HG03108 (cell line): Measurements from ENCODE around the gene S1PR1.
"Not testable (repeated sequence)": the region's sequence is repeated elsewhere in the genome, so short reads cannot be mapped to it uniquely, and the experiment has no call there.

Experiments
- ATAC-seq: cut with Tn5 transposase; IDR thresholded peaks from one replicate; pipeline ENCODE4 v1.9.1; 2021; ENCODE audit warnings: moderate library complexity; ENCODE audit not compliant: unreplicated experiment

S1PR1 gene

GRCh38 chr1:101236516-101237228 is at the start of gene S1PR1:
TSS of gene S1PR1 (plus strand) at chr1:101237019. CDS start at chr1:101238985, 1,966 bp downstream.
- ATAC-seq, result peak; percentile 30

- ATAC-seq, result no peak
These were observed 49.5 kb upstream of the S1PR1 start for GRCh38 chr1:101187297-101187696.

GRCh38 chr1:101188331-101188730 is 48.5 kb upstream of the S1PR1 start:
- no peak for ATAC-seq

- not testable (repeated sequence) for ATAC-seq
These were observed 47.9 kb upstream of the S1PR1 start for GRCh38 chr1:101188968-101189367.

GRCh38 chr1:101190441-101190840 is 46.4 kb upstream of the S1PR1 start:
- no peak for ATAC-seq

- no peak for ATAC-seq
These were observed 45.8 kb upstream of the S1PR1 start for GRCh38 chr1:101191049-101191448.

GRCh38 chr1:101193733-101194169 is 43.1 kb upstream of the S1PR1 start:
- ATAC-seq, result no peak

GRCh38 chr1:101194746-101195145 is 42.1 kb upstream of the S1PR1 start:
- ATAC-seq, result no peak

- ATAC-seq, result no peak
These were observed 40.2 kb upstream of the S1PR1 start for GRCh38 chr1:101196668-101197067.

- ATAC-seq, result peak; percentile 99
These were observed 37.8 kb upstream of the S1PR1 start for GRCh38 chr1:101198842-101199636.

- no peak for ATAC-seq
These were observed 37.2 kb upstream of the S1PR1 start for GRCh38 chr1:101199637-101199982.

- ATAC-seq, result no peak
These were observed 36.3 kb upstream of the S1PR1 start for GRCh38 chr1:101200513-101200912.

GRCh38 chr1:101203820-101204540 is 32.8 kb upstream of the S1PR1 start:
- ATAC-seq, result no peak

GRCh38 chr1:101205457-101205856 is 31.4 kb upstream of the S1PR1 start:
- no peak for ATAC-seq

- not testable (repeated sequence) for ATAC-seq
These were observed 30.7 kb upstream of the S1PR1 start for GRCh38 chr1:101206139-101206538.

- not testable (repeated sequence) for ATAC-seq
These were observed 29.5 kb upstream of the S1PR1 start for GRCh38 chr1:101207271-101207670.

- ATAC-seq, result no peak
These were observed 28.9 kb upstream of the S1PR1 start for GRCh38 chr1:101207891-101208290.

GRCh38 chr1:101215363-101216011 is 21.3 kb upstream of the S1PR1 start:
- no peak for ATAC-seq

GRCh38 chr1:101216623-101217022 is 20.2 kb upstream of the S1PR1 start:
- no peak for ATAC-seq

- ATAC-seq, result no peak
These were observed 19.7 kb upstream of the S1PR1 start for GRCh38 chr1:101217148-101217547.

GRCh38 chr1:101218968-101219367 is 17.9 kb upstream of the S1PR1 start:
- ATAC-seq, result not testable (repeated sequence)
